Prostate gland (tissue), 2 donors: ENCODE results near the gene ZNRF2. TPM values are rescaled to one million over a fixed set of nuclear protein-coding genes. Genes with fewer than 3 reads are reported as not detected.

ENCODE experiments used
- DNase-seq: peaks from one replicate; pipeline ENCODE4 v3.0.0-alpha.2; 2019; ENCODE audit warnings: low spot score
- H3K27ac ChIP-seq, 2 donors: fragments of 200-600 bp; sonication (generic); 2 replicates each; pipeline ENCODE4 v1.5.1; 2017 to 2019
- H3K27me3 ChIP-seq: fragments of 200-600 bp; sonication (generic); replicated peaks from 2 replicates; pipeline ENCODE4 v1.5.1; 2019; ENCODE audit not compliant: insufficient read depth
- H3K36me3 ChIP-seq, 2 donors: fragments of 200-600 bp; sonication (generic); 1 replicate in 1 of 2; 2 replicates in 1 of 2; pipeline versions ENCODE4 v1.5.1 to v1.8.1; 2017 to 2019
- H3K4me1 ChIP-seq: fragments of 200-600 bp; sonication (generic); replicated peaks from 2 replicates; pipeline ENCODE4 v1.5.1; 2019
- H3K4me3 ChIP-seq, 2 donors: fragments of 200-600 bp; sonication (generic); 2 replicates each; pipeline ENCODE4 v1.5.1; 2017 to 2019
- H3K9me3 ChIP-seq: fragments of 200-600 bp; sonication (generic); 2 replicates; pipeline ENCODE4 v1.5.1; 2017
- POLR2A ChIP-seq: fragments of 450-650 bp; IDR thresholded peaks from one replicate; pipeline ENCODE4 v1.6.1; 2016; ENCODE audit warnings: antibody characterized with exemption, mild to moderate bottlenecking
- POLR2AphosphoS5 ChIP-seq: sonication (generic); formaldehyde crosslinking; IDR thresholded peaks from one replicate; pipeline ENCODE4 v1.6.1; 2017; ENCODE audit warnings: antibody characterized with exemption
- WGBS: methylation state at CpG from one replicate; pipeline ENCODE4 v1.1.5; 2018; 5-methylcytosine and 5-hydroxymethylcytosine counted together
- intact Hi-C: fragments of 100-400 bp; cut with DNase I; formaldehyde crosslinking; loops from one replicate; pipeline ENCODE4 v1.14.2; 2022
- total RNA-seq, 2 donors: library from RNA; depleted of rRNA; stranded (reverse); fragments of >200 nt; gene quantifications; one replicate each; pipeline ENCODE4 v1.1.0, GENCODE V29; 2016
- TF ChIP-seq, protein P1 (sequence below), 4 experiments: fragments of 200-600 bp in 2 of 4; fragments of 450-650 bp in 2 of 4; sonication (generic) in 2 of 4; IDR thresholded peaks; 1 replicate in 3 of 4; 2 replicates in 1 of 4; pipeline ENCODE4 v1.5.1; 2016 to 2019; ENCODE audit warnings: antibody characterized with exemption in 4 of 4, mild to moderate bottlenecking in 2 of 4, moderate library complexity in 2 of 4

ZNRF2 gene
- total RNA-seq, 2 donors from 2014 or later, result 23.0 to 35.2 TPM

DNA sequence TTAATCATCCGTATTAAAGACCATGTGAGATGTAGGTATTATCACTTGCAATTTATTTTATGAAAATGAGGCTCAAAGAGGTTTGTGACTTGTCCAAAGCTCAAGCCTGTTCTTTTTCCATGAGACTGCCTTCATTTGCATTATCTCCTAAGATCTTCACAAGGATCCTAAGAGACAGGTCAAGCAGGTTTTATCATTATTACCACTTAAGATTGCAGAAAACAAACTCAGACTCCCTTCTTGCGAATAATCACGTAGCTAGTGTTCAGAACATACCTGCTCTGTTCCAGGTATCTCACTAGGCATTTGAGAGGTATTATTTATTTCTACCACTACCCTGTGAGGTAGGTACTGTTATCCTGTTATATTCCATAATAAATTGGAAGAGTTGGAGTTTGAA lies 64.8 kb downstream of the ZNRF2 start:
- no peak for DNase-seq
- TF ChIP-seq POLR2A, result no peak
- TF ChIP-seq, protein P1, sequence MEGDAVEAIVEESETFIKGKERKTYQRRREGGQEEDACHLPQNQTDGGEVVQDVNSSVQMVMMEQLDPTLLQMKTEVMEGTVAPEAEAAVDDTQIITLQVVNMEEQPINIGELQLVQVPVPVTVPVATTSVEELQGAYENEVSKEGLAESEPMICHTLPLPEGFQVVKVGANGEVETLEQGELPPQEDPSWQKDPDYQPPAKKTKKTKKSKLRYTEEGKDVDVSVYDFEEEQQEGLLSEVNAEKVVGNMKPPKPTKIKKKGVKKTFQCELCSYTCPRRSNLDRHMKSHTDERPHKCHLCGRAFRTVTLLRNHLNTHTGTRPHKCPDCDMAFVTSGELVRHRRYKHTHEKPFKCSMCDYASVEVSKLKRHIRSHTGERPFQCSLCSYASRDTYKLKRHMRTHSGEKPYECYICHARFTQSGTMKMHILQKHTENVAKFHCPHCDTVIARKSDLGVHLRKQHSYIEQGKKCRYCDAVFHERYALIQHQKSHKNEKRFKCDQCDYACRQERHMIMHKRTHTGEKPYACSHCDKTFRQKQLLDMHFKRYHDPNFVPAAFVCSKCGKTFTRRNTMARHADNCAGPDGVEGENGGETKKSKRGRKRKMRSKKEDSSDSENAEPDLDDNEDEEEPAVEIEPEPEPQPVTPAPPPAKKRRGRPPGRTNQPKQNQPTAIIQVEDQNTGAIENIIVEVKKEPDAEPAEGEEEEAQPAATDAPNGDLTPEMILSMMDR (IDR thresholded peaks at IDR 0.05), result no peak
- no peak for TF ChIP-seq POLR2AphosphoS5
- no peaks in the 10 kb centered on the region for H3K27me3 ChIP-seq
- intact Hi-C loops, result no loop called here
- no peak overlapping the region for H3K4me3 ChIP-seq
- no peaks in the 10 kb centered on the region for H3K9me3 ChIP-seq
- H3K36me3 ChIP-seq, result no peaks in the 10 kb centered on the region
- 67% methylated on average over 3 of the region's 3 CpGs for WGBS
- H3K4me1 ChIP-seq, result no peaks in the 10 kb centered on the region
- H3K27ac ChIP-seq, result no peak overlapping the region

DNA sequence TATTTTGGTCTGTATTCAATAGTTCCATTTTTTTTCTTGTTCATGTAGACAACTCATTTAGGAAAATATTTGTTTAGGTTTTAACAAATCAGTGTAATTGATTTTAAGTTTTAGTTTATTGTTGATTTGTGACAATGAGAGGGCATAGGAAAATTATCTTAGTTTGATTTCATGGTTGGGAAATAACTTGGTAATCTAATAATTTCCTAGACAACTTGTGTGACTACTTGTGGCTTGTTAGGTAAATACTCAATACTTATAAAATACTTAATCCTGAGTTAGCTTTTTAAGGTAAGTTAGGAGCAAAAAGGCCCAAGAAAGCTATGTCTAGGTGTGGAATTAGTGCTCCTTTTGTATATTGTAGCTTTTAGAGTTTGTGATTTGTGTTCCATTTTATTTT lies 65.4 kb downstream of the ZNRF2 start:
- TF ChIP-seq POLR2AphosphoS5 (no peak), POLR2A (no peak)
- TF ChIP-seq, protein P1 (IDR thresholded peaks at IDR 0.05), result no peak
- Histone ChIP-seq H3K9me3 (no peaks in the 10 kb centered on the region), H3K4me1 (no peaks in the 10 kb centered on the region), H3K27me3 (no peaks in the 10 kb centered on the region), H3K36me3 (no peaks in the 10 kb centered on the region), H3K27ac (no peak overlapping the region), H3K4me3 (no peak overlapping the region)
- no peak for DNase-seq
- intact Hi-C loops, result no loop called here

DNA sequence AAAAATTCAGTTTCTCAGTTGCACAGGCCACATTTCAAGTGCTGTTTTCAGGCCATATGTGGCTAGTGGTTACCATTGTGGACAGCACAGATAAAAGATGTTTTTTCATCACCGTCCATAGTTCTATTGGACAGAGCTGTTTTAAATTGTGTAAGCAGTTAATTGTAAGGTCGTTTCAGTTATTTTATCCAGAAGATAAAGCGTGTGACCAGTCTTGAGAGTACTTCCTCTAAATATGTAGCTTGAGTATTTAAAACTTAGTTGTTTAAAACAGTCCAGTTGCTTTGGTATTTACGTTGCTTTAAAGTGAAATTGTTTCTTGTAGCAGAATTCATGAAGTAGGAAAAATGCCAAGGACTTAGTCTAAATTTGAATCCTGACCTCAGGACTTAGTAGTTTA lies 66.9 kb downstream of the ZNRF2 start:
- no peak for DNase-seq
- Histone ChIP-seq H3K9me3 (no peaks in the 10 kb centered on the region), H3K27me3 (no peaks in the 10 kb centered on the region), H3K36me3 (no peaks in the 10 kb centered on the region), H3K4me3 (no peak overlapping the region), H3K4me1 (no peaks in the 10 kb centered on the region), H3K27ac (no peak overlapping the region)
- intact Hi-C loops, result no loop called here
- WGBS, result 78% methylated on average over 4 of the region's 4 CpGs
- TF ChIP-seq POLR2A, result no peak
- TF ChIP-seq POLR2AphosphoS5, result no peak
- TF ChIP-seq, protein P1 (IDR thresholded peaks at IDR 0.05), result no peak

DNA sequence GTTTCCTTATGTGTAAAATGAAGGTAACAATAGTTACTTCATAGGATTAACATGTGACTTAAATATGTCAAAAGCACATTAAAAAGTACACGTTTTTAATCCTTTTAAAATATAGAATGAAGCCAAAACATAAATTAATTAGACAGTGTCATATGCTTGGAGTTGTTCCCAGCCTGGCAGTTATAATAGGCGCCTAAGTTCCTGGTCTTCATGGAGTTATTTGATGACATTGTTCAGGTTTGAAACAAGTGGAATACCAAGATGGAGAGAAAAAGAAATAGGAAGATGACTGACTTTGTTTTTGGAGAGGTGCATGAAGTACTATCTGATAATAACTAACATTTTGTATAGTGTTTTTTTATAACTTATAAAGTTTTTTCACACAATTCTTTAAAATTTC lies 67.3 kb downstream of the ZNRF2 start:
- Histone ChIP-seq H3K4me1 (no peaks in the 10 kb centered on the region), H3K27ac (no peak overlapping the region), H3K9me3 (no peaks in the 10 kb centered on the region), H3K36me3 (no peaks in the 10 kb centered on the region), H3K27me3 (no peaks in the 10 kb centered on the region), H3K4me3 (no peak overlapping the region)
- intact Hi-C loops, result no loop called here
- 37% methylated on average over 2 of the region's 2 CpGs for WGBS
- no peak for DNase-seq
- TF ChIP-seq POLR2A (no peak), POLR2AphosphoS5 (no peak)
- TF ChIP-seq, protein P1 (IDR thresholded peaks at IDR 0.05), result no peak

DNA sequence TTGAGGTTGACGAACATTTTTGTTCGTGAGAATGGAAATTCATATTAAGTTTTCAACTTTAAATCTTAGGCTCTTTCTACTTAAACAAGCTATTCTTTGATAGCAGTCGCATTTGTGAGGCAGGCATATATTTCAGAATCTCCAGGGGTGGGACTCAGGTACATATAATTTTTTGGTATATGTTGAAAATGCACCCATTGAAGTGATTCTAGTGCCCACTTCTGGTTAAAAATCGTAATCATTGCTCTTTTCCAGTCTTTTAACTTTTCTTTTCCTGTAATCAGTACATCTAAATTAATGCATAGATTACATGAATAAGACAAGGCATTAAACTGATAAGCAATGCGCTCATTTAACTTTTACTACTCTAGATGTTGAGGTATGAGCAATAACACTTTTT lies 67.8 kb downstream of the ZNRF2 start:
- intact Hi-C loops, result no loop called here
- TF ChIP-seq, protein P1 (IDR thresholded peaks at IDR 0.05), result no peak
- TF ChIP-seq POLR2AphosphoS5 (no peak), POLR2A (no peak)
- Histone ChIP-seq H3K27me3 (no peaks in the 10 kb centered on the region), H3K27ac (no peak overlapping the region), H3K4me3 (no peak overlapping the region), H3K36me3 (no peaks in the 10 kb centered on the region), H3K4me1 (no peaks in the 10 kb centered on the region), H3K9me3 (no peaks in the 10 kb centered on the region)
- DNase-seq, result no peak
- WGBS, result 91% methylated on average over 5 of the region's 5 CpGs
